Right lobe of liver (tissue), 6 donors: ENCODE results near the gene DNAH8. TPM values are rescaled to one million over a fixed set of nuclear protein-coding genes. Genes with fewer than 3 reads are reported as not detected.

Source experiments
- ATAC-seq, 4 donors: fragments of 200-7000 bp; cut with Tn5 transposase; one replicate each; pipeline ENCODE4 v1.9.1; 2020; ENCODE audit warnings: mild to moderate bottlenecking in 4 of 4, moderate library complexity in 4 of 4
- DNase-seq, 3 donors: peaks; one replicate each; pipeline ENCODE4 v3.0.0-alpha.2; 2020
- H3K27ac ChIP-seq, 3 donors: fragments of 200-600 bp; one replicate each; pipeline ENCODE4 v1.8.0; 2022
- H3K27me3 ChIP-seq, 2 donors: fragments of 200-600 bp; one replicate each; pipeline ENCODE4 v1.8.0; 2022
- H3K36me3 ChIP-seq, 4 donors: fragments of 200-600 bp; sonication (generic) in 1 of 4; one replicate each; pipeline versions ENCODE4 v1.5.1 to v1.8.0; 2017 to 2022; ENCODE audit warnings: control low read depth in 1 of 4
- H3K4me1 ChIP-seq, 4 donors: fragments of 200-600 bp; sonication (generic) in 1 of 4; one replicate each; pipeline versions ENCODE4 v1.5.1 to v1.8.0; 2017 to 2022; ENCODE audit warnings: control low read depth in 1 of 4
- H3K4me3 ChIP-seq, 3 donors: fragments of 200-600 bp; one replicate each; pipeline ENCODE4 v1.8.0; 2022
- H3K9me3 ChIP-seq, 4 donors: fragments of 200-600 bp; sonication (generic) in 1 of 4; one replicate each; pipeline versions ENCODE4 v1.5.1 to v1.8.0; 2017 to 2022; ENCODE audit warnings: control low read depth in 1 of 4
- POLR2A ChIP-seq: fragments of 450-650 bp; IDR thresholded peaks from one replicate; pipeline ENCODE4 v1.6.1; 2017; ENCODE audit warnings: antibody characterized with exemption, mild to moderate bottlenecking
- WGBS: methylation state at CpG from one replicate; pipeline ENCODE4 v1.1.6; 2018; ENCODE audit warnings: low coverage, low lambda C conversion rate; ENCODE audit not compliant: insufficient coverage; ENCODE audit errors: missing lambda C conversion rate; 5-methylcytosine and 5-hydroxymethylcytosine counted together
- intact Hi-C, 2 donors: fragments of 100-400 bp; cut with DNase I; formaldehyde crosslinking; loops; one replicate each; pipeline versions ENCODE4 v1.11.2 to v1.14.1; 2022
- total RNA-seq, 6 experiments: library from RNA; depleted of rRNA in 2 of 6; stranded (reverse); fragments of >200 nt in 2 of 6; fragmentation: NEBNext Ultra II Directional in 3 of 6; extraction: Animal tissue kit (Norgen Biotek cat#: 25700) in 3 of 6; gene quantifications; one replicate each; pipeline versions ENCODE4 v1.1.0 to v1.2.4, GENCODE V29; 2016 to 2023
- TF ChIP-seq, protein P1 (sequence below), 4 donors: fragments of 200-600 bp in 3 of 4; fragments of 450-650 bp in 1 of 4; IDR thresholded peaks; one replicate each; pipeline versions ENCODE4 v1.5.1 to v1.8.0; 2016 to 2022; ENCODE audit warnings: antibody characterized with exemption in 4 of 4, mild to moderate bottlenecking in 2 of 4
- donor health status: DM: no; HTN: yes; CAD: no.
- donor health status: DM: no; HTN: no; CAD: no.
- donor health status: DM: no; HTN: no; CAD: no.
- donor health status: DM: no; HTN: yes; CAD: no.
- donor health status: DM: no; HTN: yes; CAD: no.

The DNAH8 gene
- total RNA-seq, 6 experiments from 2014 or later, result 0.02 TPM; not detected in 5

DNA sequence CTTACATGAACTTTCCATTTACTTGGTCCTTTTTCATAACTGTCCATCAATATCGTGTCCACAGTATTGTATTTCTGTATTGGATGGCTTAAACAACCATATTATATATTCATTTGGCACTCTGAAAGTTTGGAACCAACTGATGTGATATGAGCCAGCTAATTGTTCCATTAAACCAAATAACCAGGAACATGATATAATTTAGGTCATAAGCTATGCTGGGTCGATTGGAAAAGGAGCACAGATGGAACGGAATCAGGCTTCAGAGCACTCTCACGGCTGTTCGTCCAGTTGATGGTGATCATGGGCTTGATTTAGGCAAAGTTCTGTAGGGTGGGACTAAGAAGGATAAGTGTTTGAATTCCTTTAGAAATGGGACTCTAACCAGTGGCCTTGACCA is 142.7 kb downstream of the DNAH8 start:
- intact Hi-C loops, result no loop called here
- 38% methylated on average over 5 of the region's 5 CpGs for WGBS
- TF ChIP-seq POLR2A, result no peak
- TF ChIP-seq, protein P1, sequence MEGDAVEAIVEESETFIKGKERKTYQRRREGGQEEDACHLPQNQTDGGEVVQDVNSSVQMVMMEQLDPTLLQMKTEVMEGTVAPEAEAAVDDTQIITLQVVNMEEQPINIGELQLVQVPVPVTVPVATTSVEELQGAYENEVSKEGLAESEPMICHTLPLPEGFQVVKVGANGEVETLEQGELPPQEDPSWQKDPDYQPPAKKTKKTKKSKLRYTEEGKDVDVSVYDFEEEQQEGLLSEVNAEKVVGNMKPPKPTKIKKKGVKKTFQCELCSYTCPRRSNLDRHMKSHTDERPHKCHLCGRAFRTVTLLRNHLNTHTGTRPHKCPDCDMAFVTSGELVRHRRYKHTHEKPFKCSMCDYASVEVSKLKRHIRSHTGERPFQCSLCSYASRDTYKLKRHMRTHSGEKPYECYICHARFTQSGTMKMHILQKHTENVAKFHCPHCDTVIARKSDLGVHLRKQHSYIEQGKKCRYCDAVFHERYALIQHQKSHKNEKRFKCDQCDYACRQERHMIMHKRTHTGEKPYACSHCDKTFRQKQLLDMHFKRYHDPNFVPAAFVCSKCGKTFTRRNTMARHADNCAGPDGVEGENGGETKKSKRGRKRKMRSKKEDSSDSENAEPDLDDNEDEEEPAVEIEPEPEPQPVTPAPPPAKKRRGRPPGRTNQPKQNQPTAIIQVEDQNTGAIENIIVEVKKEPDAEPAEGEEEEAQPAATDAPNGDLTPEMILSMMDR (IDR thresholded peaks at IDR 0.05), result no peak
- Histone ChIP-seq H3K4me3 (no peak overlapping the region), H3K9me3 (no peaks in the 10 kb centered on the region), H3K27ac (no peak overlapping the region), H3K4me1 (peaks cover 0 to 28% (median 4%) of the 10 kb centered on the region in 4 donors), H3K27me3 (no peaks in the 10 kb centered on the region), H3K36me3 (no peaks in the 10 kb centered on the region)
- ATAC-seq, result peak in 1 of 4 donors; percentile 51
- no peak for DNase-seq

DNA sequence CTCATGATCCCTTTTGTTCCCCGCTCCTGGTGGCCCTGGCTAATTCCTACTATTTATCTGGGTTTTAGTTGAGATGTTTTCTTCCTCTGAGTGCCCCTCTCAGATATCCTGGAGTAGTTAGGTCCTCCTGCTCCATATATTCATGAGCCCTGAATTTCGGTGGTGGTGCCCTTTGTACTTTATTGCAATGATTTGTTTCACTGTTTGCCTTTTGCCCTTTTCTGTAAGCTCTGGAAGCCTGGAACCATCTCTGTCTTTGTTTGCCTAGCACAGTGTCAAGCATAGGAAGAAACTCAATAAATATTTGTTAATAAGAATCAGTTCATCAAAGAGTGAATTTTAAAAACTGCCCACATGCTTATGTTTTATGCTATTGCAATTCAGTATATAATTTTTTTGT is 144.9 kb downstream of the DNAH8 start:
- H3K27me3 ChIP-seq, result no peaks in the 10 kb centered on the region
- peaks cover 0 to 28% (median 4%) of the 10 kb centered on the region in 4 donors for H3K4me1 ChIP-seq
- 33% methylated on average over 2 of the region's 2 CpGs for WGBS
- intact Hi-C loops, result no loop called here
- DNase-seq, result peak in 1 of 3 donors; percentile 46
- ATAC-seq, result peak; percentile 80 to 87 (median 84)
- H3K9me3 ChIP-seq, result no peaks in the 10 kb centered on the region
- H3K27ac ChIP-seq, result peak overlapping the region in 2 of 3 donors; percentile 34 to 41
- no peaks in the 10 kb centered on the region for H3K36me3 ChIP-seq
- H3K4me3 ChIP-seq, result no peak overlapping the region
- TF ChIP-seq, protein P1 (IDR thresholded peaks at IDR 0.05), result no peak
- no peak for TF ChIP-seq POLR2A

GRCh38 chr6:38861926-38862401 is 146.9 kb downstream of the DNAH8 start:
- no peaks in the 10 kb centered on the region for H3K9me3 ChIP-seq
- H3K27me3 ChIP-seq, result no peaks in the 10 kb centered on the region
- ATAC-seq (peak in 3 of 4 donors; percentile 31 to 51 (median 48)), DNase-seq (no peak)
- 76% methylated on average over 4 of the region's 4 CpGs for WGBS
- H3K36me3 ChIP-seq, result no peaks in the 10 kb centered on the region
- H3K27ac ChIP-seq, result peak overlapping the region in 1 of 3 donors; percentile 60
- intact Hi-C loops, result no loop called here
- TF ChIP-seq, protein P1 (IDR thresholded peaks at IDR 0.05), result no peak
- no peak for TF ChIP-seq POLR2A
- no peak overlapping the region for H3K4me3 ChIP-seq
- peaks cover 0 to 28% (median 4%) of the 10 kb centered on the region in 4 donors for H3K4me1 ChIP-seq

GRCh38 chr6:38865521-38866174 is 150.5 kb downstream of the DNAH8 start:
- TF ChIP-seq POLR2A, result no peak
- TF ChIP-seq, protein P1 (IDR thresholded peaks at IDR 0.05), result no peak
- intact Hi-C loops, result loop anchor here in 1 of 2 donors (5.0 kb wide), 1 partner anchor 447 kb away; the partner anchor contains the start of gene KCNK17
- Histone ChIP-seq H3K4me3 (no peak overlapping the region), H3K36me3 (no peaks in the 10 kb centered on the region), H3K27ac (no peak overlapping the region), H3K27me3 (no peaks in the 10 kb centered on the region), H3K9me3 (no peaks in the 10 kb centered on the region), H3K4me1 (peaks cover 0 to 12% (median 2%) of the 10 kb centered on the region in 4 donors)
- DNase-seq (no peak), ATAC-seq (no peak)
- 71% methylated on average over 1 of the region's 1 CpG for WGBS
